CMK (cell line): ENCODE measurements around the gene CNOT6L.
"Not testable (repeated sequence)": the region's sequence is repeated elsewhere in the genome, so short reads cannot be mapped to it uniquely, and the experiment has no call there.

Experiments
- DNase-seq: peaks from one replicate; pipeline ENCODE4 v3.0.0-alpha.2; 2010; ENCODE audit warnings: low read depth

Gene CNOT6L

DNA sequence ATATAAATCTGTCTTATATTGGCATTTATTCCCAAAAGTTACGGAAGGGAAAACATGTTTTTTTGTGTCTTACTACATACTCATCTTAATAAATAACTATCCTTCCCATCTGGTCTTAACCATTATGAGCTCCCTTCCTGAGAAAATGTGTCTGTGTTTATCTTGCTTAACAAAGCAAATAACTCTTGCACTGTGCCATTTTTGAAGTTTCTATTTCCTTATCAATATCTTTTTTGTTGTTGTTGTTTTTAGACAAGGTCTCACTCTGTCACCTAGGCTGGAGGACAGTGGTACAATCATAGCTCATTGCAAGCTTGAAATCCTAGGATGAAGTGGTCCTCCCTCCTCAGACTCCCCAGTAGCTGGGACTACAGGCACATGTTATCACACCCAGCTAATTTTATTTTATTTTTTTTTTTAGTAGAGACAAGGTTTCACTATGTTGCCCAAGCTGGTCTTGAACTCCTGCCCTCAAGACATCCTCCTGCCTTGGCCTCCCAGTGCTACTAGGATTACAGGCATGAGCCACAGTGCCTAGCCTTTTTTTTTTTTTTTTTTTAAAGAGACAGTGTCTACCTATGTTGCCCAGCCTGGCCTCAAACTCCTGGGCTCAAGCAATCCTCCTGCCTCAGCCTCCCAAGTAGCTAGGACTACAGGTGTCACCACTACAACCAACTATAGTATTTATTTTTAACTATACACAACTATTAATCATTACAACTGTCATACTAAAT is 36.9 kb downstream of the CNOT6L start:
- no peak for DNase-seq

DNA sequence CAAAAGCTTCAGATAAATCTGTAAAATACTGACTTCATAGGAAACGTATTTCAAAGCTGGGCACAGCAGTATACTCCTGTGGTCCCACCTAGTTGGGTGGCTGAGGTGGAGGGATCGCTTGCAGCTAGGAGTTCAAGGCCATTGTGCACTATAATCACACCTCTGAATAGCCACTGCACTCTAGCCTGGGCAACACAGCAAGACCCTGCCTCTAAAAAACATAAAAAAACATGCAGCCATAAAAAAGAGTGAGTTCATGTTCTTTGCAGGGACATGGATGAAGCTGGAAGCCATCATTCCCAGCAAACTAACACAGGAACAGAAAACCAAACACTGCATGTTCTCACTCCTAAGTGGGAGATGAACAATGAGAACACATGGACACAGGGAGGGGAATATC is 38.4 kb downstream of the CNOT6L start:
- not testable (repeated sequence) for DNase-seq

DNA sequence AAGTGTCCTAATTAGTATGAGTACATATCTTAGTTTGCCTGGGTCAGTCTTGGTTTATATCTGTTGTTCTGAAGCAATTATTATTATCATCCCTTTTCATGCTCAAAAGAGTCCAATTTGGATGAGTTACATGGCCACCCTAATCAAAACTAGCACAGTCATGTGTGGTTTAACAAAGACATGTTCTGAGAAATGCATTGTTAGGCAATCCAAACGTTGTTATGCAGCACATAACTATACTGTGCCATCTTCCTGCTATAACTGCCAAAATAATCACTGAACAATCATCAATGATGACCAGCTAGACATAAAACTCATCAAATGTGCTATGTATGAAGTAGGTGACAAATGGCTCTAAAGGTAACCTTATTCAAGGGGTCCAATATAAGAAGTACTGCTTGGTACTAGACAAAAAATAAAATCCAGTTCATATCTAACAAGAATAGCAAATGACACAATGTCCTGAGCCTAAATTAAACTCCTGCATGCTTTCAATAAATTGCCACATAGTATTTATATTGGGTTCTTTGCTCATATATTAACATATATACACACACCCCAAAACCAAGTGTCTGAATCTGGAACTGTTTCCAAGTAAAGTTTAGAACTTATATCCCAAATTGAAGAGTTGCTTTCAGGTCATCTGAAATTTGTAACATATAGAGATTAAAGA is 41.9 kb downstream of the CNOT6L start:
- DNase-seq = no peak

DNA sequence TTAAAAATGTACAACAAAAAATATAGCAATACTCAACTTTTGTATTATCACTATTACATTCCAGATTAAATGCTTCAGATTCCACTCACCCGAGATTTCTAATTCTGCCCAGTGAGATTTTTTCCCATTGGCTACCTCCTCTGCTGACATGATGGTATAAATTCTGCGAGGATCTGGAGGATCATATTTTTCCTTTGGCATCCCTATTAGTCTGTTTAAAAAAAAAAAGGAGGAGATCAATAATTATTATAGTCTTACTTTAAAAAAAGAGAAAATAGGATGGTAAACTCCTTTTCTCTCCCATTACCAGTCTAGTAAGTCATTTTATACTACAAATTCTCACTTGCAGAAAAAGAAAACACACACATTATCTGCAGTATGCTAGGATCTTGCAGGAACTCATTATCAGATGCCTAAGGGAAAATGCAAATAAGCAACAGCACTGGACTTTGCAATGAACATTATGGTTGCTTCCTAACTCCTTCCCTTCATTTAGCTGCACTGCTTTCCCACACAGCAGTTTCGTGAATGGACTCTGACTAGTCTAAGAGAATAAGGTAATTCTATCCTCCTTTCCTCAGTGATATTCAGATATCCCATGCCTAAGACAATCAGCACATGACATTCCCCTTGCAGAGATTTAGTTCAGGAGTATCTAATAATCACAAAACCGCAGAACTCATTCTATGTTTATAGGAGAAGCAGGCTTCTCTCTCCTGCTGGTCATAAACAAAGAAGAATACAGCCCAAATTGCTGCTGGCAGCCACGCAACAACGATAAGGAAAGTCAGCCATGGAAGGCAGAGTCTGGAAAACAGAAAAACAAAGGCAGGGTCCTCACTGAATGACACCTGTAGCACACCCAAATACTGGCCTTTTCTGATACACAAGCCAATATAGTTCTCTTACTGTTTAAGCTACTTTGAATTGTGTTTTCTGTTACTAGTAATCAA is 42.7 kb downstream of the CNOT6L start:
- DNase-seq = no peak

DNA sequence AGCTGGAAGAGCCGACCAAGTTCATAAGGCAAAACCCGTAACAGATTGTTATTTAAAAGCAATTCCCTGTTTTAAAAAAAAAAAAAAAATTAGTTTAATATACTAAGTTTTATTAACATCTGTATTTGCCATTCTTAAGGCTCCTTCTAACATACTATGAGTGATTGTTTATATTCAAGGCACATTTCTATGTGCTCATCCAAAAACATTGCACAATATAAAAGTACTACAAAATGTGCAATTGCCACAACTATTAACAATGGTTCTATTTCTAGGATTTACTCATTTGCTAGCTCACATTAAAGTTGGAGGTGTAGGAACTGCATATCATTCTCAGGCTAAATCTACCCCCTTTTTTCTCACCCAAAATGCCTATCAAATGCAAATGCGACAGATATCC is 46.1 kb downstream of the CNOT6L start:
- no peak for DNase-seq

DNA sequence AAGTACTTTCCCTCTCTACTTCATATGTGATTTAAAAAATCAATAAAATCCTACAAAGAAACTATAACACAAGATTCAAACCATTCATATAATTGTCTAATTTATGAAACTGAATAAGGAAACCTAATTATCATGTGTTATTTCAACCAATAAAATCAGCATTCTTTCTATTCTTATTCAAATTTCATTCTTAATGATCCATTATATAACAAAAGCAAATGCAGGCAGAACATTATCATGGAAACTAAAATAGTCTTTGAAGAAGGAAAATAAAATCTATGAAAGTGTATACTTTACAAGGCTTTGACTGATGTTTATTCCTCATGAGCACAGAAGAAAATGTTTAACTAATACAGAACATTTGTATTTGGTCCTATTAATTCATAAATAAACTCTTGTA is 47.6 kb downstream of the CNOT6L start:
- DNase-seq = no peak

DNA sequence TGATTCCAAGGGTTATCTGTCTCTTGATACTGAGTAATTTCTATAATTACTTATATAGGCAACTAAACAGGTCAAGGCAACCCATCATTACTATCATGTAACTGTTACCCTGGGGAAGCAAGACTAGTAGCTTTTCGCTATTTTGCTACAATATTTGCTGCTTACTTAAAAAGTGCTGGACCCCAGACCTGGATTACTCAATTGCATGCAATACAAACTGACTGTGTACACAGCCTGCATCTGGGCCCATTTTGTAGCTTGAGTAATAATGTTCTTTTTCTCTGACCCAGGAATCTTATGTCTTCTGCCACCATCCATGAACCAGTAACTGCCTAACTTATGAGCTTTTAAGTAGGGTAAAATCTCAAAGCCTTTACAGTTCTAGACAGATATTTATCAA is 53.4 kb downstream of the CNOT6L start:
- DNase-seq = no peak

DNA sequence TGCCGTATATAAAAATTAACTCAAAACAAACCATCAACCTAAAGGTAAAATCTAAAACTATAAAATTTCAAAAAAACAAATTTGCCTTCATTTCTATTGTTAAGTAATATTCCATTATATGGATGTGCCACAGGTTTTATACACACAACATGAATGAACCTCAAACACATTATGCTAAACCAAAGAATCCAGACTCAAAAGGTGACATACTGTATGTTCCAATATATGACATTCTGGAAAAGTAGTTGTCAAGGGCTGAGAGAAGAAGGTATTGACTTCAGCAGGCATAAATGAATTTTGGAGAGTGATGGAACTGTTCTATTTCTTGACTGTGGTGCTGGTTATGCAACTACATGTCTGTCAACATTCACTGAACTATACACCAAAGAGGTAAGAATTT is 56.6 kb downstream of the CNOT6L start:
- DNase-seq = no peak

DNA sequence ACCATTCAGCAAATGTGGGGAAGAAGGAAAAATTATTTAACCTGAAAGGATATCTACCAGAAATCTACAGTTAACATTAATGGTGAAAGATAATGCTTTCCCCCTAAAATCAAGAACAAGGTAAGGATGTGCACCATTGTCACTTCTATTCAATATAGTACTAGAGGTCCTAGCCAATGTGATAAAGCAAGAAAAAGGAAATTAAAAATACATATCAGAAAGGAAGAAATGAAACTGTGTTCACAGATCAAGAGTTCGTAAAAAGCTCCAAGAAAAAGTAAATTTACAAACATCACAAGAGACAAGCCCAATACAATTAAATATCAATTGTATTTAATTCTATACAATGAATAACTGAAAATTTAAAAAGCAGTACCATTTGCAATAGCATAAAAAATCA is 57.6 kb downstream of the CNOT6L start:
- no peak for DNase-seq

DNA sequence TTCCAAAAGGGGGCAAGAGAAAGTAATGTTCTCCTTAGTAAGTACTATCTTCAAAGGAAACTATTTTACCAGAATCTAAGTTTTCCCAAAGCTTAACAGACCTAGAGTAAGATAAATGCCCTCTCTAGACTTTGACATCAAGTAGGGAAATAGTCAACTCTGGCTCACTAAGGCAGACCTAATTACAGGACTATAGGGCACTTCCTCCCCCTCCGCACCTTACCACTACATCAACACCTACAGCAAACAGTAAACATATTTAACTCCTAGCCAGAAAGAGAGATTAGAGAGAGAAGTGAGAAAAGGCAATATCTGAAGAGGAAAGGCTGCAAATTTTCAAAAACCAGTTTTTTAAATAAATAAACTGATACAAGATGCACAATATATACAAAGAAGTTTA is 60.4 kb downstream of the CNOT6L start:
- DNase-seq = no peak

DNA sequence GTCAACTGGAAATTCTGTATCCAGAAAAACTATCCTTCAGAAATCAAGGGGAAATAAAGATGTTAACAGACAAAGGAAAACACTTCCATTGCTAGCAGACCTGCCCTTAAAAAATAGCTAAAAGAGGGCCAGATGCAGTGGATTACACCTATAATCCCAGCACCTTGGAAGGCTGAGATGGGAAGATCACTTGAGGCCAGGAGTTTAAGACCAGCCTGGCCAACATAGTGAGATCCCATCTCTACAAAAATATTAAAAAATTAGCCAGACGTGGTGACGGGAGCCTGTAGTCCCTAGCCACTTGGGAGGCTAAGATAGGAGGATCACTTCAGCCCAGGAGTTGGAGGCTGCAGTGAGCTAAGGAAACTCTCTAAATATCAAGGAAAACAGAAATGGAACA is 67.4 kb downstream of the CNOT6L start:
- DNase-seq = no peak

DNA sequence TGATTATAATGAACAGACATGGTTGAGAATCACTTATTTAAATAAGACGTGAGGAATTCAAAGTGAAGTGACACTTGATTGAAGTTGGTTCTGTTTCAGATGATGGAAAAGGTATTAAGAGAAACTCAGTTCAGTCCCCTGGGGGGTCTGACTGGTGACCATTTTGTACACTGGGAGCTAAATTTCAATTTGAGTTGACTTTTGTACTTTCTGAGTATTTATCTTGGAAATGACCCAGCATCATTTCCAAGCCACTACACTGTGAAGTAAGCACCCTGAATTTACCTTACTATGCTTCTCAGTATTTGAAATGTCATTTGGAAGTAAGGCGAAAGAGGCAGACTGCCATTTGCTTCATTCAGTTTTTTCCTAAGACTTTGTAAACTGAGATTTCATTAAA is 73.4 kb downstream of the CNOT6L start:
- no peak for DNase-seq

DNA sequence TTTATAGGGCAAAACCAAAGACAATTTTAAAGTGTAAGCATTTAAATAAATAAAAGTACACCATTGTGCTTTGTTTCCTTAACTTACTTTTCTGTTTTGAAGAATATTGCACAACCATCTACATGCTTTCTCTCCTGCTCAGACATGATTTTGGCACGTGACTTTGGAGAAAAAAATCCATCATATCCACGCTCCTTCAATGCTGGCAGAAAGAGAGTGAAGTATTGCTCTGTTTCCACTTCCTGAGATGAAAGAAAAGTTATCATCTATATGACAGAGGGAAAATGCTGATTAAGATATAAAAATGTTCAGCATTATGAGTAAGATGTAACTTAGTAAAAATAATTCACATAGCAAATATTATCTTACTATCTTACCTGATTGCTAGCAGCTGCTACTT is 77.1 kb downstream of the CNOT6L start:
- DNase-seq = no peak

DNA sequence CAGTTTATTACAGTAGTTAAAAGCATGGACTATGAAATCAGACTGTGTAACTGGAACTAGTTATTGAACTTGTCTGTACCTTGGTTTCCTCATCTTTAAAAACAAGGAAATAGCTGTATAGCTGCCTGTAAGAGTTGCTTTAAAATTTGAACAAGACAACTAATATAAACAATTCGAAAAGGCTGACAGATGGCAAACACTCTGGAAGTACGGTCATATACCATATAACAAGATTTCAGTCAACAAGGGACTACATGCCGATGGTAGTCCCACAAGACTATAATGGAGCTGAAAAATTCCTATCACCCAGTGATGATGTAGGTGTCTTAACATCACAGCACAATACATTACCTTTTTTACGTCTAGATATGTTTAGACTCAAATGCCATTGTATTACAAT is 78.7 kb downstream of the CNOT6L start:
- DNase-seq = no peak

DNA sequence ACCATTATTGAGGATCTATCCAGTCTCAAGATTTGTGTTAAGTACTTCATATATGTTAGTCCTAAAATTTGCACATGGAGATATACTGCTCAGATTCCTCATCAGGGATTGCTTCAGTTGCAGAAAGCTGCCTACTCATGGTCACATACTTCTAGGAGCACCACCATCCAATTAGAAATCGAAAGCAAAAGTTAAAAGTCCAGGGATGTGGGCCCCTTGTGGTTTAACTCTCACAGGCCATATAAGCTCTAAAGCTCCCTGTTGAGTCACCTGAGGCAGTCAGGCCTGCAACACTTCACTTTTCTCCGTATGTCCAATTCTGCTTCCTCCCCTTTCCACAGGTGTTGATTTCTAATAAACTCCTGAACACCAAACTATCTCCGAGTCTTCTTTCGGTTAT is 84.2 kb downstream of the CNOT6L start:
- DNase-seq = no peak

DNA sequence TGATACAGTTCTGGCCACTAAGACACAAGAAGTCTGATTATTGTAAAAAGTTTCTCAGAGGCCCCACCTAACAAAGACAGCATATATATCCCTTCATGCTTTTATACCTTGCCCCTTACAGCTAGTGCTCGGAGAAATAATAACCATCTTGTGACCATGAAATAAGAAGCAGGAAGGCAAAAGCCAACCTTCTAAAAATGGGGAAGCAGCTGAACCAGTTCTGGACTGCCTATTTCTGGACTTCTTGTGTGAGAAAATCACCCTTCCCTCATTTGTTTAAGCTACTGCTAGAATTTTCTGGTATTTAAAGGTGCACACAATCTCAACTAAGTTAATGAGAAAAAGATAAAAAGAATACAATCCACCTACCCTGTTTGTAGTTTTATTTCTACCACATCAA is 87.5 kb downstream of the CNOT6L start:
- no peak for DNase-seq

DNA sequence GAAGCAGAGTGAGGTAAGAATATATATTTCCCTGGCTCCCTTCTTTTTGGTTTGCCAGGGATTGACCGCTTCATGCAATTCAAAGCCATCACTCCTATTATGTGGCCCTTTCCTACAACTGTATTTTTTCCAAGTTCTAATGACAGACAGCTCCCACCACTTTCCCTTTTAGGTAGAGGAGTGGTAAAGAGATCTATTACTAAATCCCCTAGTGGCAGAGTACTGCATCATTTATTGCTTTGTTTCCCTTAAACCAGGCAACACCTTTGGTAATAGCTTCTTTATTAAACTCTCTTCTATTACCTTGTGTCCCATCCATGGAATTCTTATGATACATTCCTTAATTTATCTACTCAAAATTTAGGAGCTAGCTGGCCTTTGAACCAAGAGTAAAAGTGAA is 90.7 kb downstream of the CNOT6L start:
- DNase-seq = no peak

DNA sequence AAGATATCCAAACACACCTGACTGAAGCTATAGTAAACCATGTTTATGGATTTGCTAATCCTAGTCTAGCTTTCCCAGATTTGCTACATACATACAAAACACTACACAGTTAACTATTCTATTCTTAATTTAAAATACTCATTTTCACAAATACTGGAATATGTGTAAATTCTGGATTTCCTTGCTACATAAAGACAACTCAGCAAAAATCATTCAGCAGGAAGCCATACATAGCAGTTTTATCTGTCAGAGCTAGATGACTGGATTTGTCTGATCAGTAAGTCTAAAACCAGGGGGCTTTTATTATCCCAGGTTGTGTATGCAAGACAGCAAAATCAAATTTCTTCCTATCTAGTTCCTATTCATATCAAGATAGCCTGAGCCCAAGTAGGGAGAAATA is 98.1 kb downstream of the CNOT6L start:
- DNase-seq = no peak

DNA sequence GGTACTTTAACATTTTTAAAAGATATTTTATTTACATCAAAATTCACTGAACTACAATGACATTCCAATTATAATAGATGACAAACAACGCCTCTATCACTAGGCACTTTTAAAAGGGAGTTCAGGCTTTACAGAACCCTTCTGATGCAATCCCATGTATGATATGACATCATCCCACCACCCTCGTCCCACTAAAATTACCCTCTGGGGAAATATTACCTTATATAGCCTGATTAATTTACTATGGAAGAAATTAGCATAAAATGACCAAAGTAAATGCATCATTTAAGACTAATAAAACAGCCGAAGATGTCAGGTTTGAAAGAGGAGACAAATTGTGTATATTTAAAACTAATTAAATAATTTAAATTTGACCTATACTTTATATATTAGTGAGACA is 100.7 kb downstream of the CNOT6L start:
- not testable (repeated sequence) for DNase-seq

DNA sequence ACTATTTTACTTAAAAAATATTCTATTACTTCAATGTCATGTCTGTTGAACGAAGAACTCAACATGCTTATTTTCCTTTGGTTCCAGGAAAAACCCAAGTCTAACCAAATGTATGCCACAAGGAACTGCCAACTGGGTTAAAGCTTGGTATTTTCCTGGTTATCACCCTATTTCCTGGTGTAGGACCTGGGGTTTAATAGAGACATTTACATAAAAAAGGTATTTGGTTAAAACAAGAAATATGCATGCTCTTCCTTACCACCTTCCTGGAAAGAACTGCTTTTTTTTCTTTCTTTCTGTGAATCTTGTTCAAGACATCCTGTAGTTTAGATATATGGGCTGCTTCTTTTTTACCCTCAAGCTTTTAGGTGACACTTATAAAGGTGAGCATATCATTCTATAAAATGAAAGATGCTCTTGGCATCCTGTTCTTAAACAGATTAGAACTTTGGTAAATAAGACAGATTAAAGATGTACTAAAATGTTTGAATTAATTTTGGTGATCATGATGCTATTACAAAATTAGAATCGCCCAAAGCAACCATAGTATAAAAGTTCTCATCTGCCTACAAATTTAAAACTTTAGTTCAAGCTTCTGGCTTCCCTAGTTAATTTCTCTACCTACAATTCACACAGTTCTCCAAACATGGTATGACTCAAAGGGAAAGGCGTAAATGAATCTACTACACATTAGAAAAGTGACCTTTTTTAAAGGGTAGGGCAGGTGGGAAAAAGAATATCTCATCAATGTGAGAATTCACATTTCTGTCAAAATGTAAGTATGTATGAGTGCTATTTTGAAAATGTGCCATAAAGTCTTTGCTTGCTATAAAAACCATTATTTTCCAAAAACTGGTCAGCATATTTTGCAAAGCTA is 103.5 kb downstream of the CNOT6L start:
- no peak for DNase-seq

DNA sequence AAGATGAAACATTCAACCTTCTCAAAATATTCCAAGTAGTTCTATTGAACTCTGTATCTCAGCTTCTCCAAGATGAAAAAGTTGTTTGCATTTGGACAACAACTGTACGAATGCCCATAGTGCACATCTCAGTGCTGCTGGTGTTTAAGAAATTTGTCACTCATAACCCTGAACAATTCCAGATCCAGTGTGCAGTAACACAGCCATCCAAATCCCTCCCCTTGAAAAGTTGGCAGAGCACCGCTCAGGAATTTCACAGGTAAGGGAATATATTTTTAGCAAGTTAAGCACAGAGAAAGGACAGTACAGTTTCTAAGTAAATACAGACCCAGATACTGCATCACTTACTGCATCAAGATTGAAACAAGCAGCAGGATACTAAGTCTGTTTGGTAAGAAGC is 104.7 kb downstream of the CNOT6L start:
- no peak for DNase-seq

DNA sequence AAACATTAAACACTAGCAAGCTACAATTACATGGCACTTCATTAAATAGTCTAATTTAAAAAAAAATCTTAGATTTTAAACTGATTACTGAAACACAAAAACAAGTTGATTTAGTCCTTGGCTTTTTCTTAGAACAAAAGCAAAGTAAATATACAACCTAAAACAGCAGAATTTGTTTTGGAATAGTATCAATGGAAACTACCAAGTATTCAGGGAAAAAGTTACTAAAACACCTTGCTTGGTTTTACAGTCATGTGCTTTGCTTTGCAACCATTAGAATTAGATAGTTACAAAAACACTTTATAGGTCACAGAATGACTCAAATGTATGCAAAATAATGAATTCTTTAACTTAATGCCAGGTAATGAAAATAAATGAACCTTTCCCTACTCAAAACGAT is 105.3 kb downstream of the CNOT6L start:
- DNase-seq = no peak
